ENCODE results near the gene NCOR1.

DNA sequence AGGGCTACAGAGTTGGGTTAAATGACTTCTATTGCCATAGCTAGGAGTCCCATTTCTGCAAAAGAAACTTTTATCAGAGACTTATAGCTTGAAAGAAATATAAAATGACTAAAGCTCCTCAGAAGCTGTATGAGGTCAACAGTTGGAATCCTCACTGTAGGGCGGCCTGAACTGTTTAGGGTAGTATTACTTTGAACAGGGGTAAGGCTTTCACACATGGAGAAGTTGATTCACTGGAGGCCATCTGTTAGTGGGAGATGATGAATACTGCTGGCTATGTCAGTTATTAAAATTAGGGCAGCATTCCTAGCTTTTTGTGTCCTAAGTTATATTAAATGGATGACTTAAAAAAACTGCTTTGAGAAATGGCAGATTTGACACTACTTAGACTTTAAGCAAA is 209.7 kb downstream of the NCOR1 start:
- no peak for TF ChIP-seq FOXA1 (IDR thresholded peaks at IDR 0.05)
- TF ChIP-seq ARNT (IDR thresholded peaks at IDR 0.05) = no peak
